Thymus (tissue), 11 donors: Measurements from ENCODE around the gene CAPN14. TPM values are rescaled to one million over a fixed set of nuclear protein-coding genes. Genes with fewer than 3 reads are reported as not detected.

ENCODE experiments used
- DNase-seq, 9 donors: peaks; one replicate each; pipeline ENCODE4 v3.0.0-alpha.2; 2013; ENCODE audit warnings: low spot score in 9 of 9, low read depth in 6 of 9, missing footprints in 1 of 9
- H3K27ac ChIP-seq, 2 donors: one replicate each; pipeline ENCODE4 v1.5.1; 2013; ENCODE audit warnings: control low read depth in 1 of 2, low read depth in 1 of 2, low read length in 1 of 2, mild to moderate bottlenecking in 1 of 2, moderate library complexity in 1 of 2
- H3K27me3 ChIP-seq, 2 donors: one replicate each; pipeline ENCODE4 v1.5.1; 2013; ENCODE audit warnings: low read length in 1 of 2; ENCODE audit not compliant: control insufficient read depth in 2 of 2, insufficient read depth in 1 of 2
- H3K36me3 ChIP-seq, 2 donors: one replicate each; pipeline ENCODE4 v1.5.1; 2013; ENCODE audit warnings: low read length in 1 of 2, mild to moderate bottlenecking in 1 of 2, moderate library complexity in 1 of 2; ENCODE audit not compliant: control insufficient read depth in 2 of 2, insufficient read depth in 2 of 2
- H3K4me1 ChIP-seq, 2 donors: one replicate each; pipeline ENCODE4 v1.5.1; 2013; ENCODE audit warnings: low read length in 2 of 2; ENCODE audit not compliant: control insufficient read depth in 2 of 2, insufficient read depth in 2 of 2
- H3K4me3 ChIP-seq, 2 donors: one replicate each; pipeline ENCODE4 v1.5.1; 2013; ENCODE audit warnings: low read length in 2 of 2, control low read depth in 1 of 2, mild to moderate bottlenecking in 1 of 2
- H3K9me3 ChIP-seq, 2 donors: one replicate each; pipeline ENCODE4 v1.5.1; 2013; ENCODE audit warnings: low read length in 1 of 2, mild to moderate bottlenecking in 1 of 2; ENCODE audit not compliant: control insufficient read depth in 2 of 2, insufficient read depth in 1 of 2
- WGBS: extraction: QIAGEN DNeasy Blood & Tissue Kit; methylation state at CpG from one replicate; pipeline ENCODE4 v1.1.7; 2013; 5-methylcytosine and 5-hydroxymethylcytosine counted together
- polyA plus RNA-seq: library from polyadenylated mRNA; stranded (reverse); fragments of 200-250 nt; gene quantifications from one replicate; pipeline ENCODE4 v1.2.3, GENCODE V29; 2013
- total RNA-seq: library from RNA; stranded (reverse); fragments of 120-200 nt; gene quantifications from one replicate; pipeline ENCODE4 v1.2.4, GENCODE V29; 2013
- donor health status: healthy.

CAPN14 gene
- total and polyA plus RNA-seq, 2 donors: 0.52 to 0.62 TPM

DNA sequence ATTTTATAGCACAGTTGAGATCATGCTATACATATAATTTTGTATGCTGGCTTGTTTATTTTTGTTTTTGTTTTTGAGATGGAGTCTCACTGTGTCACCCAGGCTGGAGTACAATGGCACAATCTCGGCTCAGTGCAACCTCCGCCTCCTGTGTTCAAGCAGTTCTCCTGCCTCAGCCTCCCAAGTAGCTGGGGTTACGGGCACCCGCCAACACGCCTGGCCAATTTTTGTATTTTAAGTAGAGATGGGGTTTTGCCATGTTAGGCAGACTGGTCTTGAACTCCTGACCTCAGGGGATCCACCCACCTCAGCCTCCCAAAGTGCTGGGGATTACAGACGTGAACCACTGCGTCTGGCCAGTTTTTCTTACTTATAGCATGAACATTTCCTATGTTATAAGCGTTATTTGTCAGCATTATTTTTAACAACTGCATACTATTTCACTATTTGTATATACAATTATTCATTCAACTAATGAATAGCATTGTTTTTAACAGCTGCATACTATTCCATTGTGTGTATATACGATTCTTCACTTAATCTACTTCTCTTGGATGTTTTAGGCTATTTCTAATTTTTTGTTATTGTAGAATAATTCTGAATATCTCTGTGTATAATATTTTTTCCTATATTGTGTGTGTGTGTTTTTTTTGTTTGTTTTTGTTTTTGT lies 20.2 kb upstream of the CAPN14 start:
- no peak for DNase-seq
- no peaks in the 10 kb centered on the region for H3K9me3 ChIP-seq
- 92% methylated on average over 9 of the region's 9 CpGs for WGBS
- no peaks in the 10 kb centered on the region for H3K36me3 ChIP-seq
- H3K4me3 ChIP-seq: no peak overlapping the region
- no peak overlapping the region for H3K27ac ChIP-seq
- H3K4me1 ChIP-seq: peaks cover 5 to 28% of the 10 kb centered on the region in 2 donors
- H3K27me3 ChIP-seq: peaks cover 0 to 10% of the 10 kb centered on the region in 2 donors

GRCh38 chr2:31236433-31237205 lies 19.3 kb upstream of the CAPN14 start:
- Histone ChIP-seq H3K4me3 (no peak overlapping the region), H3K27me3 (peaks cover 0 to 10% of the 10 kb centered on the region in 2 donors), H3K4me1 (peaks cover 5 to 23% of the 10 kb centered on the region in 2 donors), H3K36me3 (no peaks in the 10 kb centered on the region), H3K27ac (no peak overlapping the region), H3K9me3 (no peaks in the 10 kb centered on the region)
- WGBS: 84% methylated on average over 7 of the region's 7 CpGs
- no peak for DNase-seq

DNA sequence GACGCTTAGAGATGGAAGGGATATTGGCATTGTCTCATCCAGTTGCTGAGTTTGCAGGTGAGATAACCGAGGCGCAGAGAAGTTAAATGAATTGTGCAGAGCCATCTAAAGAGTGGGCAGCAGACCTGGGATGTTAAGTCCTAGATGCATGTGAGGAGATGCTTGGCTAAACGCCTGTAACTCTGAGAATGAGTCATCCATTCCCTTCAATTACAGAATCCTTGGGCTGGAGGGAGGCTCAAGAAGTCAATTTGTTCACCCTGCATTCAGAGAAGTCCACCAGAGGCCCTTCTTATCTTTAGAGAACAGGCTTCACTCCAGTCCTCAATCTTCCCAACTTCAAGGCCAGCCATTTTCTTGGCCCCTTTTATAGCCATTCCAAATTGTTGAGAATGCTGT lies 18.2 kb upstream of the CAPN14 start:
- Histone ChIP-seq H3K36me3 (no peaks in the 10 kb centered on the region), H3K4me1 (peaks cover 5 to 22% of the 10 kb centered on the region in 2 donors), H3K27me3 (peaks cover 0 to 10% of the 10 kb centered on the region in 2 donors), H3K9me3 (no peaks in the 10 kb centered on the region), H3K4me3 (no peak overlapping the region), H3K27ac (no peak overlapping the region)
- no peak for DNase-seq
- WGBS: 96% methylated on average over 4 of the region's 4 CpGs

GRCh38 chr2:31234683-31235503 lies 17.6 kb upstream of the CAPN14 start:
- no peaks in the 10 kb centered on the region for H3K9me3 ChIP-seq
- 84% methylated on average over 17 of the region's 17 CpGs for WGBS
- peak overlapping the region; percentile 60 to 64 for H3K4me3 ChIP-seq
- no peak for DNase-seq
- H3K4me1 ChIP-seq: peaks cover 5 to 17% of the 10 kb centered on the region in 2 donors
- H3K36me3 ChIP-seq: no peaks in the 10 kb centered on the region
- no peak overlapping the region for H3K27ac ChIP-seq
- peaks cover 0 to 10% of the 10 kb centered on the region in 2 donors for H3K27me3 ChIP-seq

GRCh38 chr2:31233741-31234682 lies 16.7 kb upstream of the CAPN14 start, which contains the start of gene EHD3:
Gene EHD3, plus strand, starts transcription at chr2:31234152. Its CDS starts 470 bp downstream, at chr2:31234622.
- DNase-seq: peak in 8 of 9 donors; percentile 25 to 87 (median 68)
- peaks cover 5 to 12% of the 10 kb centered on the region in 2 donors for H3K4me1 ChIP-seq

DNA sequence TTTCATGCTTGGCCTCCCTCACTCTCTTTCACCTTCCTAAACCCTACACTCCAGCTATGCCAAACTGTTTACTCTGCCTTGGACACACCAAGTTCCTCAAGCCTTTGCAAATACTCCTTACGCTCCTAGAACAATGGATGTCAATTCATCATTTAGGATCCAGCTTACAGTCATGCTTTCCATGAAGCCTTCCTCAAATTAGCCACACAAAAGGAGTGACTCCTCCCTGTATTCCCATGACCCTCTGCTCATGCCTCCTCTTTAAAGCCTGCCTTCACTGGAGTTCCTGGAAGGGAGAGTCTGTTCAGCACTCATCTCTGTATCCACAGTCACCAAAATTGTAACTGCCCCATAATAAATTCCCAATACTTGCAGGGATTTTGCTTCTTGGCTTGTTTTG lies 15.9 kb upstream of the CAPN14 start:
- no peaks in the 10 kb centered on the region for H3K36me3 ChIP-seq
- H3K27me3 ChIP-seq: peaks cover 0 to 10% of the 10 kb centered on the region in 2 donors
- DNase-seq: no peak
- peaks cover 5 to 12% of the 10 kb centered on the region in 2 donors for H3K4me1 ChIP-seq
- WGBS: 97% methylated on average over 1 of the region's 1 CpG
- H3K9me3 ChIP-seq: no peaks in the 10 kb centered on the region
- no peak overlapping the region for H3K27ac ChIP-seq
- H3K4me3 ChIP-seq: no peak overlapping the region

More at GRCh38 chr2:31233741-31234682, 16.7 kb upstream of the CAPN14 start, which contains the start of gene EHD3:
- Histone ChIP-seq H3K27ac (no peak within 1 kb of the TSS), H3K4me3 (peak within 1 kb of the TSS; percentile 60 to 64), H3K27me3 (peaks cover 0 to 10% of the 10 kb centered on the region in 2 donors), H3K36me3 (no peaks in the 10 kb centered on the region), H3K9me3 (no peaks in the 10 kb centered on the region)
- WGBS: 5% methylated on average over 74 of the region's 74 CpGs

DNA sequence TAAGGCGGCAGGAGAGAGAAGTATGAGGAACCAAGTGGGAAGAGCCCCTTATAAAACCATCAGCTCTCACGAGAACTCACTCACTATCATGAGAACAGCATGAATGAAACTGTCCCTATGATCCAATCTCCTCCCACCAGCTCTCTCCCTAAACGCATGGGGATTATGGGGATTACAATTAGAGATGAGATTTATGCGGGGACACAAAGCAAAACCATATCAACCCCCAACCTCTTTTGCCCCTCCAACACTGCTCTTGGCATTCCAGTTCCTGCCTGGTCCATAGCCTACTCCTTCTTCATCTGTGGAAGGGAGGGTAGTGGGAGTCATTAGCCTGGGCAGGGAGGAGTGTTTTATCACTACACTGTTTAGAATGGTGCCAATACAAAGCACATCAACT lies 15.3 kb upstream of the CAPN14 start:
- Histone ChIP-seq H3K27ac (no peak overlapping the region), H3K4me3 (no peak overlapping the region), H3K4me1 (peaks cover 5 to 12% of the 10 kb centered on the region in 2 donors), H3K27me3 (peaks cover 0 to 10% of the 10 kb centered on the region in 2 donors), H3K36me3 (no peaks in the 10 kb centered on the region), H3K9me3 (no peaks in the 10 kb centered on the region)
- no peak for DNase-seq
- 97% methylated on average over 4 of the region's 4 CpGs for WGBS
